HepG2 (cell line): ENCODE results near the gene EPX.

ENCODE experiments used
- ARNTL ChIP-seq: sonication (generic); formaldehyde crosslinking; IDR thresholded peaks from 2 replicates; pipeline ENCODE4 v1.4.0; 2020; ENCODE audit warnings: mild to moderate bottlenecking, missing genetic modification reagents
- CBX2 ChIP-seq, 2 experiments: fragments of 200-600 bp in 1 of 2; sonication (generic); formaldehyde crosslinking in 1 of 2; IDR thresholded peaks; 2 replicates each; pipeline versions ENCODE4 v1.7.0 to v1.8.1; 2018 to 2022; ENCODE audit warnings: low read depth in 2 of 2, low read length in 1 of 2, mild to moderate bottlenecking in 1 of 2, missing genetic modification reagents in 1 of 2
- MYC ChIP-seq: sonication (generic); formaldehyde crosslinking; IDR thresholded peaks from 2 replicates; pipeline ENCODE4 v1.9.0; 2021; ENCODE audit warnings: missing genetic modification reagents, borderline replicate concordance

GRCh38 chr17:58184308-58184985 lies 8.1 kb upstream of the EPX start:
- TF ChIP-seq ARNTL (CRISPR knock-in tag) (no peak), CBX2 (IDR thresholded peaks at IDR 0.05; ENCODE audit: low read depth, low read length) (no peak), CBX2 (CRISPR knock-in tag; IDR thresholded peaks at IDR 0.05; ENCODE audit: low read depth) (no peak), MYC (CRISPR knock-in tag) (no peak)
